SU-DHL-6 (cell line): ENCODE measurements around the gene PPP1CA.
A peak's percentile ranks its signal among the peaks of the same experiment; 100 is the strongest.

ENCODE experiments used
- H2AFZ ChIP-seq: fragments of 200-600 bp; sonication (generic); 2 replicates; pipeline ENCODE4 v1.6.1; 2014; ENCODE audit warnings: low read depth, mild to moderate bottlenecking, moderate library complexity, mixed read lengths, antibody characterized with exemption, low read length; ENCODE audit not compliant: severe bottlenecking
- H3F3A ChIP-seq: fragments of 200-600 bp; shearing (Covaris generic); 2 replicates; pipeline ENCODE4 v1.6.0; 2016; ENCODE audit warnings: antibody characterized with exemption, mild to moderate bottlenecking; ENCODE audit not compliant: insufficient read depth
- H3K27ac ChIP-seq: fragments of 200-600 bp; sonication (generic); 2 replicates; pipeline ENCODE4 v1.5.1; 2016; ENCODE audit warnings: low read depth, mild to moderate bottlenecking, low read length, moderate library complexity, mixed read lengths
- H3K27me3 ChIP-seq: fragments of 200-600 bp; sonication (generic), shearing (Covaris generic); 2 replicates; pipeline ENCODE4 v1.6.0; 2014; ENCODE audit warnings: mild to moderate bottlenecking, low read length
- H3K36me3 ChIP-seq: fragments of 200-600 bp; sonication (generic); 2 replicates; pipeline ENCODE4 v1.6.1; 2014; ENCODE audit warnings: mild to moderate bottlenecking, low read length, mixed read lengths
- H3K4me2 ChIP-seq: fragments of 300-600, 200-600 bp; shearing (Covaris generic), sonication (generic); 2 replicates; pipeline ENCODE4 v1.6.0; 2014; ENCODE audit warnings: low read length, low read depth, mild to moderate bottlenecking; ENCODE audit not compliant: poor library complexity, severe bottlenecking
- H3K4me3 ChIP-seq: fragments of 200-600 bp; sonication (generic); 2 replicates; pipeline ENCODE4 v1.5.1; 2014; ENCODE audit warnings: antibody characterized with exemption, low read length, mild to moderate bottlenecking, mixed read lengths; ENCODE audit not compliant: insufficient read depth, poor library complexity, severe bottlenecking
- H3K79me2 ChIP-seq: fragments of 200-600 bp; sonication (generic); 2 replicates; pipeline ENCODE4 v1.6.1; 2014; ENCODE audit warnings: mild to moderate bottlenecking, low read length, moderate library complexity; ENCODE audit not compliant: insufficient read depth
- H3K9ac ChIP-seq: fragments of 200-600 bp; sonication (generic); 2 replicates; pipeline ENCODE4 v1.7.0; 2014; ENCODE audit warnings: mild to moderate bottlenecking, low read length
- H3K9me2 ChIP-seq: fragments of 200-600 bp; sonication (generic); replicated peaks from 2 replicates; pipeline ENCODE4 v1.6.1; 2014; ENCODE audit warnings: low read length; ENCODE audit not compliant: insufficient read depth
- H3K9me3 ChIP-seq: fragments of 200-600 bp; sonication (generic); 2 replicates; pipeline ENCODE4 v1.6.1; 2014; ENCODE audit warnings: low read length, mixed read lengths; ENCODE audit not compliant: insufficient read depth
- H4K20me1 ChIP-seq: fragments of 200-600 bp; sonication (generic); 2 replicates; pipeline ENCODE4 v1.6.1; 2014; ENCODE audit warnings: low read depth, mild to moderate bottlenecking, antibody characterized with exemption, low read length, moderate library complexity, mixed read lengths
- CTCF ChIP-seq: fragments of 200-600 bp; sonication (generic); IDR thresholded peaks from one replicate; pipeline ENCODE4 v1.5.1; 2017; ENCODE audit warnings: antibody characterized with exemption, mild to moderate bottlenecking, low read length, moderate library complexity; ENCODE audit not compliant: insufficient read depth, poor library complexity, severe bottlenecking
- EZH2phosphoT487 ChIP-seq: fragments of 200-600 bp; sonication (generic), shearing (Covaris generic); conservative IDR thresholded peaks from 2 replicates; pipeline ENCODE4 v1.6.1; 2018; ENCODE audit warnings: mild to moderate bottlenecking, antibody characterized with exemption, low read length, moderate library complexity, mixed read lengths

The PPP1CA gene

DNA sequence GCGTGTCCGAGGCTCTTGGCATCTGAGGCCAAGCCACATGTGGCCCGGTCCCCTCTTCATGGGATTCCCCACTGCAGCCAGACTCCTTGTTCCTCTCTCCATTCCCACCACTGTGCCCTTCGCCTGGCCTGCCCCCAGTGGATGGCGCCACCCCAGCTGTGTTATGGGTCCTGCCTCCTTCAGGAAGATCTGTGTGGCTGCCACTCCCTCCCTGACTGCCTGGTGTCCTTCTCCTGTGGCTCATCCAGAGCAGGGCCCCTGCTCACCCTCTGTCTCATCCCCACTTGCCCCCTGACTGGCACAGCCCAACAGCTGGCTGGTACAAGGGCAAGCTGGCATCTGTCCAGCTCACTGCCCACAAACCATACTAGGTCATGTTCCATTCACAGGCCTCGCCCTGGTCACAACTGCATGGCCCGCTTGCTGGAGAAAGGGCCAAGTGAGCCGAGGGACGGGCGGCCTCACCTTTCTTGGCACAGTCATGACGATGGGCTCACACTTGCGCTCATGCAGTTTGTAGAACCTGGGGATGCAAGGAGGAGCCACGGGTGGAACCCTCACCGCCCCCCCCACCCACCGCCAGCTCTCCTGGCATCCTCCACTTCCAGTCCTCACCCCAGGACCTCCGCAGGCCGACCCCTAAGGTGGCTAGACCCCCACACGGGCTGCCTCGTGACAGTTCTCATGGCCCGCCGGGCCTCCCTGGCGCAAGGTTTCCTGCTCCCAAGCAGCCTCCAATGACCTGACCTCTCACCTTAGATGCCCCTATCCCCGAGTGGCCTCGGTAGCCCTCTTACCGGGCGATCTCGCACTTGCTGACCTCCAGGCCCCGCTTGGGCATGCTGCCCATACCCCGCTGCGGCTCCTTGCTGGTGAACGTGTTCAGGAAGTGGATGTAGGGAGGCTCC, 37.9 kb upstream of the PPP1CA start:
- Histone ChIP-seq H3F3A (peaks cover 87% of the 10 kb centered on the region), H2AFZ (no peak overlapping the region), H3K4me3 (peak overlapping the region; percentile 96), H3K9me2 (no peaks in the 10 kb centered on the region), H3K9me3 (no peaks in the 10 kb centered on the region), H3K27me3 (no peaks in the 10 kb centered on the region), H3K9ac (peak overlapping the region; percentile 100), H3K27ac (peak overlapping the region; percentile 100), H4K20me1 (no peaks in the 10 kb centered on the region), H3K4me2 (peak overlapping the region; percentile 99), H3K79me2 (peaks cover 24% of the 10 kb centered on the region; the same call in 1 of the 2 replicates), H3K36me3 (no peaks in the 10 kb centered on the region)
- TF ChIP-seq EZH2phosphoT487 (no peak), CTCF (peak; percentile 22)

DNA sequence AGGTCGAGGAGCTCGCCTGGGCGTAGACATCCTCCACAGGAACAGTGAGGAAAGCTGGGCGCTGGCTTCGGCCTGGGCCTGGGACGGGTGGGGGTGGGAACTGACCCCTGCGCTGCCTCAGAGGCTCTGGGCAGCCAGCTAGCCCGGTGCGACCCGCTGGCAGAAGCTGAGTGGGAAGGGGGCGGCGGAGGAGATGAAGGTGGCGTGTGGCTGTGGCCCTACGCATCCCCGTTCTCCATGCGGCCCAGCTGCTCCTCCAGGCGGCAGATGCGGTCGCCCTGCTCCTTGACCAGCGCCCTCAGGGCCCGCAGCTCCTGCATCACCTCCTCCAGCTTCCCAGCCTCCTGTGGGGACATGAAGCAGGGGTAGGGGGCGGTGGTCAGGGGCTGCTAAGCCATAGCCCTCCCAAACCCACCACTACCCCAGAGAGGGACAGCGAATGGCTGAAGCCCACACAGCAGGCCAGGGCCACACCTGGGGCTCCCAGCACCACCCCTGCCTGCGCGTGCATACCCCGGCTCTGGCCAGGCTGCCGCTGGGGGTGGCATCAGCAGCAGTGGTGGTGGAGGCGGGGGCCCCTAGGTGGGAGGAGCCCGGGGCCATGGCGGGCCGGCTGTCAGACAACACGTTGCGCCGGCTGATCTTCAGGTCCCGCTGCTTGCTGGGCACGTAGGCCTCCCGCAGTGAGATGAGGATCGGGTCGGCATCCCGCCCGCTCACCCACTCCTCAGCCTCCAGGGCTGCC, 36.7 kb upstream of the PPP1CA start:
- no peak for TF ChIP-seq EZH2phosphoT487
- no peak for TF ChIP-seq CTCF
- H3K9ac ChIP-seq = peak overlapping the region; percentile 100
- H3K4me2 ChIP-seq = peak overlapping the region; percentile 99

GRCh38 chr11:67437809-67438157, 36.1 kb upstream of the PPP1CA start:
- Histone ChIP-seq H3K9ac (peak overlapping the region; percentile 100), H3K79me2 (peaks cover 24% of the 10 kb centered on the region; the same call in 1 of the 2 replicates), H3K4me2 (peak overlapping the region; percentile 99), H3K27me3 (no peaks in the 10 kb centered on the region), H3K9me2 (no peaks in the 10 kb centered on the region), H4K20me1 (no peaks in the 10 kb centered on the region), H3K36me3 (no peaks in the 10 kb centered on the region), H3K4me3 (peak overlapping the region; percentile 96), H2AFZ (no peak overlapping the region), H3K27ac (peak overlapping the region; percentile 100), H3K9me3 (no peaks in the 10 kb centered on the region), H3F3A (peaks cover 88% of the 10 kb centered on the region)
- TF ChIP-seq CTCF = no peak
- no peak for TF ChIP-seq EZH2phosphoT487

More for the DNA sequence above, 36.7 kb upstream of the PPP1CA start:
- Histone ChIP-seq H4K20me1 (no peaks in the 10 kb centered on the region), H3K79me2 (peaks cover 24% of the 10 kb centered on the region; the same call in 1 of the 2 replicates), H3K27me3 (no peaks in the 10 kb centered on the region), H3K9me3 (no peaks in the 10 kb centered on the region), H3K9me2 (no peaks in the 10 kb centered on the region), H3K27ac (peak overlapping the region; percentile 100), H3K4me3 (peak overlapping the region; percentile 96), H3K36me3 (no peaks in the 10 kb centered on the region), H3F3A (peaks cover 90% of the 10 kb centered on the region), H2AFZ (no peak overlapping the region)
